Natural killer cell (primary cell): ENCODE data around the gene PA2G4. TPM values are rescaled to one million over a fixed set of nuclear protein-coding genes. Genes with fewer than 3 reads are reported as not detected.

Experiments used
- ATAC-seq, 3 donors: fragments of 150-1000 bp in 2 of 3; fragments of 200-7000 bp in 1 of 3; cut with Tn5 transposase; 1 replicate in 1 of 3; 2 replicates in 2 of 3; pipeline ENCODE4 v1.10.0; 2021; ENCODE audit warnings: mild to moderate bottlenecking in 2 of 3, moderate library complexity in 2 of 3
- DNase-seq, 2 donors: peaks; one replicate each; pipeline versions ENCODE4 v3.0.0 to v3.0.0-alpha.2; 2013 to 2021; ENCODE audit warnings: mixed read lengths in 1 of 2
- H3K27ac ChIP-seq: one replicate; pipeline ENCODE4 v1.5.1; 2013; ENCODE audit warnings: mild to moderate bottlenecking, low read length
- H3K27me3 ChIP-seq: one replicate; pipeline ENCODE4 v1.6.1; 2013; ENCODE audit warnings: low read length; ENCODE audit not compliant: control insufficient read depth, insufficient read depth
- H3K36me3 ChIP-seq: one replicate; pipeline ENCODE4 v1.6.1; 2013; ENCODE audit warnings: low read length; ENCODE audit not compliant: control insufficient read depth, insufficient read depth
- H3K4me1 ChIP-seq: one replicate; pipeline ENCODE4 v1.6.1; 2013; ENCODE audit warnings: low read length; ENCODE audit not compliant: control insufficient read depth, insufficient read depth
- H3K4me3 ChIP-seq: one replicate; pipeline ENCODE4 v1.5.1; 2013; ENCODE audit warnings: low read length
- H3K9me3 ChIP-seq: one replicate; pipeline ENCODE4 v1.6.1; 2013; ENCODE audit warnings: low read length; ENCODE audit not compliant: control insufficient read depth, insufficient read depth
- H3K27ac Mint-ChIP-seq, 2 donors: one replicate each; pipeline ENCODE4 v1.8.0; 2022; ENCODE audit warnings: mild to moderate bottlenecking in 2 of 2, mixed read lengths in 2 of 2, moderate library complexity in 1 of 2
- H3K27me3 Mint-ChIP-seq, 2 donors: one replicate each; pipeline ENCODE4 v1.8.0; 2022; ENCODE audit warnings: low read depth in 2 of 2, mixed read lengths in 2 of 2
- H3K36me3 Mint-ChIP-seq: one replicate; pipeline ENCODE4 v1.8.0; 2022; ENCODE audit warnings: mixed read lengths
- H3K4me1 Mint-ChIP-seq, 2 donors: one replicate each; pipeline ENCODE4 v1.8.0; 2022; ENCODE audit warnings: mixed read lengths in 2 of 2
- H3K4me3 Mint-ChIP-seq: one replicate; pipeline ENCODE4 v1.8.0; 2022; ENCODE audit warnings: mild to moderate bottlenecking, moderate library complexity, mixed read lengths
- H3K9me3 Mint-ChIP-seq, 2 donors: one replicate each; pipeline ENCODE4 v1.8.0; 2022; ENCODE audit warnings: mixed read lengths in 2 of 2
- CTCF ChIP-seq: fragments of 200-600 bp; IDR thresholded peaks from one replicate; pipeline ENCODE4 v1.8.0; 2022; ENCODE audit warnings: antibody characterized with exemption
- WGBS: methylation state at CpG from one replicate; pipeline ENCODE4 v1.1.7; 2013; ENCODE audit warnings: missing lambda C conversion rate; ENCODE audit not compliant: insufficient coverage; 5-methylcytosine and 5-hydroxymethylcytosine counted together
- intact Hi-C: fragments of 100-400 bp; cut with micrococcal nuclease; formaldehyde crosslinking; loops from one replicate; pipeline ENCODE4 v1.14.2; 2022
- total RNA-seq, 4 donors: library from RNA; stranded (reverse); fragments of 120-200 nt in 1 of 4; gene quantifications; one replicate each; pipeline versions ENCODE4 v1.2.3 to v1.2.4, GENCODE V29; 2013 to 2022

The PA2G4 gene
- total RNA-seq, 3 donors from 2014 or later (not counting 1 experiment from before 2014, with no cell fraction given): 78.5 to 86.4 (median 79.7) TPM

- intact Hi-C loops: loop anchor here (2.0 to 10.0 kb wide), 2 partner anchors 35 to 109 kb away; partner anchors contain the start of genes RPS26 and SMARCC2
- Histone ChIP-seq H3K4me1 (peaks cover 28% of the 10 kb centered on the region), H3K36me3 (no peaks in the 10 kb centered on the region), H3K4me3 (no peak overlapping the region), H3K27ac (no peak overlapping the region), H3K9me3 (no peaks in the 10 kb centered on the region), H3K27me3 (no peaks in the 10 kb centered on the region)
- Mint-ChIP-seq H3K36me3 (no peaks in the 10 kb centered on the region), H3K27me3 (no peaks in the 10 kb centered on the region), H3K27ac (peak overlapping the region in 1 of 2 donors; percentile 99), H3K9me3 (no peaks in the 10 kb centered on the region), H3K4me3 (peak overlapping the region; percentile 4), H3K4me1 (peaks cover 22 to 46% of the 10 kb centered on the region in 2 donors)
- WGBS: 93% methylated on average over 5 of the region's 5 CpGs
- DNase-seq (no peak), ATAC-seq (no peak)
- TF ChIP-seq CTCF: no peak
Observed at GRCh38 chr12:56153678-56154065, 49.3 kb downstream of the PA2G4 start.

- intact Hi-C loops: loop anchor here (10.0 kb wide), 1 partner anchor 110 kb away; the partner anchor contains the start of gene RPS26
- H3K27me3 Mint-ChIP-seq: no peaks in the 10 kb centered on the region
- Histone ChIP-seq H3K27me3 (no peaks in the 10 kb centered on the region), H3K4me1 (peaks cover 34% of the 10 kb centered on the region), H3K36me3 (peaks cover under 1% of the 10 kb centered on the region), H3K9me3 (no peaks in the 10 kb centered on the region), H3K4me3 (no peak overlapping the region), H3K27ac (no peak overlapping the region)
- ATAC-seq: no peak
- H3K36me3 Mint-ChIP-seq: no peaks in the 10 kb centered on the region
- no peak for DNase-seq
- no peaks in the 10 kb centered on the region for H3K9me3 Mint-ChIP-seq
- no CpG with 5 or more reads among the region's 1 CpG for WGBS
- H3K4me3 Mint-ChIP-seq: no peak overlapping the region
- peak overlapping the region in 1 of 2 donors; percentile 99 for H3K27ac Mint-ChIP-seq
- TF ChIP-seq CTCF: no peak
- peaks cover 29 to 52% of the 10 kb centered on the region in 2 donors for H3K4me1 Mint-ChIP-seq
Observed at GRCh38 chr12:56154246-56154771, 50.0 kb downstream of the PA2G4 start.

- Mint-ChIP-seq H3K27ac (no peak overlapping the region), H3K4me1 (peaks cover 34 to 57% of the 10 kb centered on the region in 2 donors), H3K27me3 (no peaks in the 10 kb centered on the region), H3K9me3 (no peaks in the 10 kb centered on the region), H3K36me3 (no peaks in the 10 kb centered on the region), H3K4me3 (peak overlapping the region; percentile 42)
- no peak overlapping the region for H3K27ac ChIP-seq
- intact Hi-C loops: loop anchor here (10.0 kb wide), 1 partner anchor 110 kb away; the partner anchor contains the start of gene RPS26
- ATAC-seq (no peak), DNase-seq (no peak)
- TF ChIP-seq CTCF: no peak
- H3K27me3 ChIP-seq: no peaks in the 10 kb centered on the region
- 99% methylated on average over 5 of the region's 5 CpGs for WGBS
- H3K36me3 ChIP-seq: peaks cover 6% of the 10 kb centered on the region
- H3K9me3 ChIP-seq: no peaks in the 10 kb centered on the region
- no peak overlapping the region for H3K4me3 ChIP-seq
- H3K4me1 ChIP-seq: peaks cover 40% of the 10 kb centered on the region
Observed at GRCh38 chr12:56154818-56155217, 50.5 kb downstream of the PA2G4 start.
